Midbrain (tissue), 1 donor: ENCODE results near the gene ADCY3.
"Not testable (repeated sequence)": the region's sequence is repeated elsewhere in the genome, so short reads cannot be mapped to it uniquely, and the experiment has no call there.

Experiments
- DNase-seq: peaks from one replicate; lab custom pipeline; 2025; lab: John Stamatoyannopoulos, UW

ADCY3 gene

DNA sequence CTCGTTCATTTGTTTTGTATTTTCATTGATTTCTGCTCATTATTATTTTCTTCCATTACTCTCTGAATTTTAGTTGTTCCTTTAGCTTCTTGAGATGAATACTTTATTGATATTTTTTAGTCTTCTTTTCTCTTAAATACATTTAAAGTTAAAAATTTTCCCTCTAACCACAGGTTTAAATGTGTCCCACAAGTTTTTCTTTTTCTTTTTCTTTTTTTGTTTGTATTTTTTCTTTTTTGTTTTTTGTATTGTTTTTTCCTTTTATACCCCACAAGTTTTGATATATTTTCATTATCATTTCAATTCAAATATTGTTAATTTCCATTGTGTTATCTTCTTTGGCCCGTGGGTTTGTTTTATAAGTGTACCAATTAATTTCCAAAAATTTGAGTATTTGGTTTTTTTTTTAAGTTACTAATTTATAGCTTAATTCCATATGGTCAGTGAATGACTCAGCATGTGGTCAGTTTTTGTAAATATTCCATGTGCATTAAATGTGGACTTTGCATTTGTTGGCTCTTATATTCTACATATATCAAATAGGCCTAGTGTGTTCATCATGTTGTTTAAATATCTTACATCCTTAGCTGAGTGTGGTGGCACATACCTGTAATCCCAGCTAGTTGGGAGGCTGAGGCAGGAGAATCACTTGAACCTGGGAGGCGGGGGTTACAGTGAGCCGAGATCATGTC lies 110.6 kb downstream of the ADCY3 start:
- DNase-seq = no peak

- DNase-seq = no peak
Observed at GRCh38 chr2:24806661-24807036, 113.4 kb downstream of the ADCY3 start.

- DNase-seq = not testable (repeated sequence)
Observed at GRCh38 chr2:24805811-24806660, 114.0 kb downstream of the ADCY3 start.

GRCh38 chr2:24800487-24800886 lies 119.5 kb downstream of the ADCY3 start:
- DNase-seq = not testable (repeated sequence)

DNA sequence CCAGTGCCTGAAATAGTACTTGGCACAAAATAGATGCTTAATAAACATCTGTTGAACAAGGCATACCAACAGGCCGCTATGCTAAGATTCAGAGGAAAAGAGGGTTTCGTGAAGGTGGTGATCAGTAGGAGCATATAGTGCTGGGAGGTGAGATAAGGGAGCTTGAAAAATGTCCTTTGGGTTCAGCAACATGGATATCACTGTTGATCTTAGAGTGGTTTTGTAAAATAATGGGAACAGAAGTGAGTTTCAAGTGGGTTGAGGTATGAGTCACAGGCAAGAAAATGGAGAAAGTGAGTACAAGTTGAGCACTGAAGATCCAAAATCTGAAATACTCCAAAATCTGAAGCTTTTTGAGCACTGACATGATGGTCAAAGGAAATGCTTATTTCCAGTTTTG lies 122.4 kb downstream of the ADCY3 start:
- no peak for DNase-seq

DNA sequence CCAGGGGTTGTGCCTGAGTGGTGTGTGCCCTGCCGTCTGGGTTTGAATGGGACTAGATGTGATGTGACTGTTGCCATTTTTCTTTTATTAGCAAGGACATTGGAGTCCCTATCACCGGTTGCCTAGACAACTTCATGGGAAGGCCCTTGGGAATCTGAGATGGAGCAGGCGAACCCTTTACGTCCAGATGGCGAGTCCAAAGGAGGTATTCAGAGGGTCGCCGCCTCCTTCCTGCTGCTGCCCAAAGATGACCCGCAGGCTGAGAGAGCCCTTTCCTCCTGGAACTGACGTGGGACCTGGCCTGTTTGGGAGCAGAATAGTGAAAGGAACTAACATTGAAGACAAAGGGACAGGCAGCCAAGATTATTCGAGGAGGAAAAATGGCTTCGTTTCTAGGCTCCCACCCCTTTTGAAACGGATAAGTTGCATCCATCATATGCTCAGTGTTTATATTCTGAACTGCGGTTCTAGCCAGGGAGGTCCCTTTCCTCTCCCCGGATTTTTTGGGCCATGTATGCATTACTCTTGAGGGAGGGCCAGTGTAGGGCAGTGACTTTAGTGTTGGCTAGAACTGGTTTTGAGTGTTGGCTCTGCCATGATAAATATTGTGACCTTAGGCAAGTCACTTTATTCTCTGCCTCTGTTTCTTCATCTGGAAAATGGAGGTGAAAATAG lies 126.1 kb downstream of the ADCY3 start:
- no peak for DNase-seq

GRCh38 chr2:24792874-24793760 lies 126.9 kb downstream of the ADCY3 start, which contains the start of the genes CENPO and PTRHD1:
TSS of gene CENPO (plus strand) at chr2:24793425. CDS start at chr2:24793920, 495 bp downstream.
TSS of gene PTRHD1 (minus strand) at chr2:24793391. CDS start at chr2:24793377, 14 bp downstream.
- peak; percentile 95 for DNase-seq

- no peak for DNase-seq
Observed at GRCh38 chr2:24792542-24792873, 127.5 kb downstream of the ADCY3 start.

- no peak for DNase-seq
Observed at GRCh38 chr2:24791452-24791851, 128.6 kb downstream of the ADCY3 start.

DNA sequence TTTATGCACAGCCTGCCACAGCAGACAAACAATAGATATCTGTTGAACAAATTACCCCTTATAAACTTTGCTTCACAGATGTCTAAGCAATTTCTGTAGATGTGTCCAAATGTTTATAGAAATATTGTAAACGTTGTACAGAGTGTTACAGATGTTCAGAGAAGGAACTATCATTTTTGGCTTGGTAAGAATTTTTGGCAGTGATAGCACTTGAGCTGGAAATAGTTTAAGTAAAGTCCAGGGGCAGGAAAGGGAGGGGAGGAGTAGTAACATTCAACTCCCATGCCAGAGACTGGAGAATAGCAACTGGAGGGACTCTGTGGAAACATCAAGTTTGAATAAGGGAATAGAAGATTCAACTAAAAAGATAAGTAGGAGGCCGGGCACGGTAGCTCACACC lies 131.2 kb downstream of the ADCY3 start:
- no peak for DNase-seq

DNA sequence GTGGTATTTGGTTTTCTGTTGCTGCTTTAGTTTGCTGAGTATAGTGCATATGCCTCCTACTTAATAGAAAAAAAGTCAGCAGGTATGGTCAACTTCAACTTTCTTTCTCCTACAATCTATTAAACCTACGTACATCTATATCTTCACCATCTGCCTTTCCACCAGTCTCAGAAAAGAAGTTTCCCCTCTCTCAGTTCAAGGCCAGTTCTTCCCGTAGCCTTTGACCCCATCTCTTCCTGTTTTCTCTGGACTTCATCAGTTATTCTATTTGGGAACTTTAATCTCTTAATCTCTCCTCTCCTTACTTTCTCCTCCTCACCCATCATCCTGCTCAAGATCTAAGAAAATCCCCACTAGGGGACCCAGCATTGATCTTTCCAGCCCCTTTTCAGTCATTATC lies 132.5 kb downstream of the ADCY3 start:
- DNase-seq = no peak

DNA sequence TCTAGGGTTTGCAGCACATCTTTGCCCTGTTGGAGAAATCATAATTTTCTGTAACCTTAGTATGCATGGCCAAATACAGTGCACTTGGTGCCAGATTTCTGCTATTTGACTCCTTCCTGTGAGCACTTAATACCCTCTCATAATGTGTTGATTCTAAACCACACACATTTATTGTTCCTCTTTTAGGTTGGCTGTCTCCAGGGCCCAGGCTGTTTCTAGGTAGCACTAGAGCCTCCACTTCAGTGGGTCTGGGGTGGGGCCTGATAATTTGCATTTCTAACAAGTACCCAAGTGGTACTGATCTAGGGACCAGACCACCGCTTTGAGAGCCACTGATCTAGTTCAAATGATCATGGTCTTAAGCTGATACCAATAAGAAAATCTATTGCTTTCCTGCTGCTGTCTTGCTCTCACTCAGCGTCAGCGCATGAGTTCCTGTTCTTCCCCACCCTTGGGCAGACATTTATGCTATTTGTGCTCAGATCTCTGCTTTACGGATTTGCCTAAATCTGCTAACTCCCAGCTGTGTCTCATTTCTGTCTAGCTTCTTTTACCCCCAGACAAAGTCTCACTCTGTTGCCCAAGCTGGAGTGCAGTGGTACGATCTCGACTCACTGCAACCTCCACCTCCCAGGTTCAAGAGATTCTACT lies 134.2 kb downstream of the ADCY3 start:
- no peak for DNase-seq

DNA sequence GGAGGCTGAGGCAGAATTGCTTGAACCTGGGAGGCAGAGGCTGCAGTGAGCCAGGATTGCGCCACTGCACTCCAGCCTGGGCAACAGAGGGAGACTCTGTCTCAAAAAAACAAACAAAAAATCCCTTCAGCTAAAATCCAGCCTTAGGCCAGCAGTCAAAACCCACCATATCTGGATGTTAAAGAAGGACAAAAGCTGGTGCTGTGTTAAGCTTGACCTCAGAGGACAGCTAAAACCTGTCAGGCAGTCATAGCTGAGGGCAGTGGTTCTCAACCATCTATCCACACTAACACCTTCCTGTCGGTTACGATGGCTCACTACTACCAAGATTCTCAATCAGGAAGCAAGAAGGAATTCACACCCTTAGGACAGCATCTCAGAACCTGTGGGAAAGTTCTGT lies 136.4 kb downstream of the ADCY3 start:
- no peak for DNase-seq

DNA sequence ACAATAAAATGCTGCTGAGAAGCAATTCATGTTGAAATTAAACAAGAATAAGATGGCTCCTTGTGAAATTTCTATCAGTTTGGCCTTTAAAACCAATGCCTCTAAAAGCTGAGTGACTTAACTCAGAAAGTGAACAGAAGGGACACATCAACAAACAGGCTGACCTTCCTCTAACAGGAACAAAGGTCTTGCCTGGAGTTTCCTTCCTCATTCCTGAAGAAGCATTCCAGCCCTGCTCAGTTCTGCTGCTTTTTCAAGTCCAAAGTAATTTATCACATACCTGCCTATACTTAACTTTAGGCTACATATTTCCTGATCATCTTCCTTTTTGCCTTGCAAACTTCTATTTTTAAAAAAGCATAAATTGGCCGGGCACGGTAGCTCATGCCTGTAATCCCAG lies 140.9 kb downstream of the ADCY3 start:
- DNase-seq = no peak

GRCh38 chr2:24774373-24774772 lies 145.7 kb downstream of the ADCY3 start:
- no peak for DNase-seq

DNA sequence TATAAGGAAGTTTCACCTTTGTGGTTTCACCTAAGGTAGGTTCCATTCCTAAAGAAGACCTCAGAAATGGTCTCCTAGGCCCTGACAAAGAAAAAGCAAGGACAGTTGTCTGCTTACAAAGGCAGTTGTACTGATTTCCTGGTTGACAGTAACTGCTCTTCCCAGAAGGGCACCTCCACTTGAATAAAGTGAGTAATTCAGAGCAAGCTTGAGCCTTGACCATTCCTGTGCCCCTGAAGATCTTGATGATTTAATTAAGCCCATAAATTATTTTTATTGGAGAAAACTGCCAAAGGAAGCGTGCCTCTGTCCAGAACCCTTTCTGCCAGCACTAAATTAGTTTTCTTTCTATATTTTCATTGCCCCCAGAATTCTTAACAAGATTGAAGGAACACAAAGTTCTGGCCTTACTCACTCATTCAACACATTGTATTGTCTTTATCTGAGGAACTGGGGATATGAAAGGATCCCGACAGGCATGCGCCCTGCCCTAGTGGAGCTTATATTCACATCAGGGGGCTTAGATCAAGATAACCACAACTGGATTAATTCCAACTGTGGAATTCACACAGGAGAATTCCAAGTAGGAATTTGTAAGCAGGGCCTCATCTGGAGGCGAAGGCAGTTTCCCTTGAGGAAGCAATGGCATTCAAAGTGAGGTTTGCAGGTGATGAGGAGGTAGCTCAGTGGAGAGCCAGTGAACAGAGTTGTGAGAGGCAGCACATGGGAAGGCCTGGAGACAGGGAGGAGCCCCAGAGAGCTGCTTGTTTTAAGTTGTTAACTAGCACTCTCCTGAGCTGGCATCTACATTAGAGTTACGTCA lies 148.1 kb downstream of the ADCY3 start:
- DNase-seq = no peak

DNA sequence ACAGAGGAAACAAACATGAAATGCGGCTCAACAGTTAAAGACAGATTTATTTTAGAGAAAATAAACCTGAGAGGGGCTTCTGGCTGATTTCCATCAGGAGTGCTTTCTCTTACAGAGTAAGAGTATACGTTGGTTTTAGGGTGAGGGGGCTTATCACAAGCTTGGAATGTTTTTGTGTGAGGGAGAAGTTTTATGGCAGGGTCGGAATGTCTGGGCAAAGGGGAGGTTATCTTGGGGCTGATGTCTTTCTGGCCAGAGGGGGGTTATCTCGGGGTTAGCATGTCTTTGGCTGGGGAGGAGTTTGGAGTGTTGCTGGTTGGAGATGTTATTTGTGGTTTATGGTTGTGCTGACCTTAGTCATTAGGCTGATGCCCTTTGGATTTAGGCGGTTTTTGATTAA lies 149.0 kb downstream of the ADCY3 start:
- no peak for DNase-seq
